SK-N-SH (cell line): ENCODE measurements around the gene ADRM1. TPM values are rescaled to one million over a fixed set of nuclear protein-coding genes. Genes with fewer than 3 reads are reported as not detected.

Source experiments
- CTCF ChIA-PET: fragments of 300-600, 350-600 bp; formaldehyde crosslinking; extraction: SDS; loops from one replicate; lab custom pipeline; 2021; lab: Yijun Ruan, JAX
- POLR2A ChIA-PET: fragments of 350-600 bp; sonication (Branson Sonifier 250); formaldehyde crosslinking; extraction: SDS; loops from one replicate; lab custom pipeline; 2020; ENCODE audit warnings: antibody characterized with exemption, inconsistent platforms; lab: Yijun Ruan, JAX
- DNase-seq: peaks from one replicate; pipeline ENCODE4 v3.0.0; 2012
- H2AFZ ChIP-seq: fragments of 200-600 bp; sonication (generic); 2 replicates; pipeline ENCODE4 v1.8.1; 2016; ENCODE audit warnings: antibody characterized with exemption, mild to moderate bottlenecking, low read depth
- H3F3A ChIP-seq: fragments of 200-600 bp; sonication (generic); replicated peaks from 2 replicates; pipeline ENCODE3; 2016; ENCODE audit warnings: antibody characterized with exemption, mild to moderate bottlenecking; ENCODE audit not compliant: insufficient read depth
- H3K27ac ChIP-seq, 2 experiments: fragments of 200-500 bp in 1 of 2; fragments of 200-600 bp in 1 of 2; sonication (Bioruptor generic) in 1 of 2; sonication (generic), shearing (Covaris generic) in 1 of 2; 2 replicates each; pipeline versions ENCODE4 v1.5.1 to v1.6.1; 2014 to 2016; ENCODE audit warnings: low read depth in 2 of 2, inconsistent platforms in 1 of 2, low read length in 1 of 2, mild to moderate bottlenecking in 1 of 2, mixed read lengths in 1 of 2
- H3K27me3 ChIP-seq: fragments of 200-600 bp; sonication (generic), shearing (Covaris generic); 2 replicates; pipeline ENCODE4 v1.6.1; 2016; ENCODE audit warnings: mixed run types; ENCODE audit not compliant: insufficient read depth
- H3K36me3 ChIP-seq, 2 experiments: fragments of 200-500 bp in 1 of 2; fragments of 200-600 bp in 1 of 2; sonication (Bioruptor generic) in 1 of 2; sonication (generic) in 1 of 2; replicated peaks in 1 of 2; 2 replicates each; pipeline versions ENCODE3 to v1.5.1; 2014 to 2016; ENCODE audit warnings: low read length in 1 of 2, mild to moderate bottlenecking in 1 of 2; ENCODE audit not compliant: insufficient read depth in 2 of 2, control insufficient read depth in 1 of 2
- H3K4me1 ChIP-seq, 2 experiments: fragments of 200-500 bp in 1 of 2; fragments of 200-600 bp in 1 of 2; sonication (Bioruptor generic) in 1 of 2; sonication (generic), shearing (Covaris generic) in 1 of 2; 2 replicates each; pipeline versions ENCODE4 v1.5.1 to v1.6.1; 2014 to 2016; ENCODE audit warnings: low read depth in 1 of 2, low read length in 1 of 2, mixed run types in 1 of 2; ENCODE audit not compliant: insufficient read depth in 2 of 2, control insufficient read depth in 1 of 2
- H3K4me2 ChIP-seq: fragments of 200-600 bp; sonication (generic), shearing (Covaris generic); 2 replicates; pipeline ENCODE4 v1.6.1; 2017; ENCODE audit warnings: mixed run types
- H3K4me3 ChIP-seq, 2 experiments: fragments of 200-500 bp in 1 of 2; fragments of 200-600 bp in 1 of 2; sonication (Bioruptor generic) in 1 of 2; sonication (generic), shearing (Covaris generic) in 1 of 2; 2 replicates each; pipeline versions ENCODE4 v1.5.1 to v1.8.1; 2014 to 2016; ENCODE audit warnings: low read depth in 2 of 2, inconsistent platforms in 1 of 2, low read length in 1 of 2, mild to moderate bottlenecking in 1 of 2, mixed read lengths in 1 of 2, moderate library complexity in 1 of 2
- H3K79me2 ChIP-seq: fragments of 200-600 bp; sonication (generic); 2 replicates; pipeline ENCODE4 v1.8.1; 2017; ENCODE audit warnings: mild to moderate bottlenecking; ENCODE audit not compliant: insufficient read depth
- H3K9ac ChIP-seq: fragments of 200-600 bp; sonication (generic); 2 replicates; pipeline ENCODE4 v1.6.1; 2017; ENCODE audit warnings: mixed run types
- H3K9me2 ChIP-seq: fragments of 200-600 bp; sonication (generic); 2 replicates; pipeline ENCODE4 v1.6.1; 2017; ENCODE audit warnings: mixed run types
- H3K9me3 ChIP-seq: fragments of 200-600 bp; sonication (generic); 2 replicates; pipeline ENCODE4 v1.6.1; 2017; ENCODE audit warnings: mixed run types, mild to moderate bottlenecking, moderate library complexity
- H4K20me1 ChIP-seq: fragments of 200-600 bp; sonication (generic); 2 replicates; pipeline ENCODE4 v1.6.1; 2017; ENCODE audit warnings: mild to moderate bottlenecking, mixed run types; ENCODE audit not compliant: insufficient read depth
- CTCF ChIP-seq: fragments of 200-600 bp; sonication (generic); IDR thresholded peaks from 2 replicates; pipeline ENCODE4 v1.6.1; 2017; ENCODE audit warnings: antibody characterized with exemption, mild to moderate bottlenecking, moderate library complexity
- EP300 ChIP-seq, 2 experiments: IDR thresholded peaks; 2 replicates each; pipeline versions ENCODE4 v1.4.0 to v1.6.1; 2012; ENCODE audit warnings: borderline replicate concordance in 1 of 2, low read depth in 1 of 2, low read length in 1 of 2
- EZH2phosphoT487 ChIP-seq: fragments of 200-600 bp; sonication (generic); IDR thresholded peaks from 2 replicates; pipeline ENCODE4 v1.6.1; 2017; ENCODE audit warnings: low read depth, mixed run types, mild to moderate bottlenecking, antibody characterized with exemption, moderate library complexity, borderline replicate concordance
- FOSL2 ChIP-seq: IDR thresholded peaks from 2 replicates; pipeline ENCODE4 v1.4.0; 2012; ENCODE audit warnings: low read depth, mild to moderate bottlenecking, moderate library complexity, borderline replicate concordance
- FOXM1 ChIP-seq: IDR thresholded peaks from 2 replicates; pipeline ENCODE4 v1.4.0; 2012; ENCODE audit warnings: low read depth, mild to moderate bottlenecking
- GABPA ChIP-seq: IDR thresholded peaks from 2 replicates; pipeline ENCODE4 v1.4.0; 2012; ENCODE audit warnings: low read depth, mild to moderate bottlenecking
- GATA2 ChIP-seq: sonication (generic); formaldehyde crosslinking; IDR thresholded peaks from 2 replicates; pipeline ENCODE4 v1.5.0; 2020; ENCODE audit warnings: mild to moderate bottlenecking, missing genetic modification reagents
- NFIC ChIP-seq: IDR thresholded peaks from 2 replicates; pipeline ENCODE4 v1.4.0; 2012; ENCODE audit warnings: borderline replicate concordance
- PBX3 ChIP-seq: IDR thresholded peaks from 2 replicates; pipeline ENCODE4; 2012
- POLR2AphosphoS5 ChIP-seq: IDR thresholded peaks from 2 replicates; pipeline ENCODE4 v1.6.1; 2012; ENCODE audit warnings: low read depth, low read length
- REST ChIP-seq: IDR thresholded peaks from 2 replicates; pipeline ENCODE4 v1.6.1; 2012; ENCODE audit warnings: mild to moderate bottlenecking, low read depth, low read length, moderate library complexity
- RFX5 ChIP-seq: IDR thresholded peaks from 2 replicates; pipeline ENCODE4 v1.6.1; 2012; ENCODE audit warnings: mild to moderate bottlenecking, improper control_type of control experiment, low read length
- RXRA ChIP-seq: IDR thresholded peaks from 2 replicates; pipeline ENCODE4 v1.4.0; 2012; ENCODE audit warnings: low read depth, mild to moderate bottlenecking, borderline replicate concordance
- SMC3 ChIP-seq: IDR thresholded peaks from 2 replicates; pipeline ENCODE4 v1.6.1; 2012; ENCODE audit warnings: low read depth, low read length, improper control_type of control experiment
- TAF1 ChIP-seq: IDR thresholded peaks from 2 replicates; pipeline ENCODE4 v1.6.1; 2012; ENCODE audit warnings: low read depth, mild to moderate bottlenecking, low read length, moderate library complexity, borderline replicate concordance
- YY1 ChIP-seq: IDR thresholded peaks from 2 replicates; pipeline ENCODE4 v1.4.0; 2012; ENCODE audit warnings: low read depth, mild to moderate bottlenecking
- WGBS: methylation state at CpG from one replicate; pipeline ENCODE4 v1.1.6; 2017; ENCODE audit warnings: low lambda C conversion rate; 5-methylcytosine and 5-hydroxymethylcytosine counted together
- polyA plus RNA-seq, 3 experiments: library from polyadenylated mRNA; depleted of rRNA; stranded (reverse); fragments of >200 nt; gene quantifications; 2 replicates each; pipeline ENCODE4 v1.2.3, GENCODE V29; 2012
- TF ChIP-seq, protein P1 (sequence below): IDR thresholded peaks from 2 replicates; pipeline ENCODE4 v1.4.0; 2012; ENCODE audit warnings: low read depth, borderline replicate concordance
- TF ChIP-seq, protein P2 (sequence below): fragments of 150-350 bp; IDR thresholded peaks from 2 replicates; pipeline ENCODE4 v1.6.1; 2016; ENCODE audit warnings: mild to moderate bottlenecking, low read depth, low read length
- TF ChIP-seq, protein P3 (sequence below): IDR thresholded peaks from 2 replicates; pipeline ENCODE4 v1.4.0; 2012; ENCODE audit warnings: low read depth, borderline replicate concordance

ADRM1 gene
- polyA plus RNA-seq, 1 of the 3 experiments (the other 2 are of a cell fraction) = 142 TPM

DNA sequence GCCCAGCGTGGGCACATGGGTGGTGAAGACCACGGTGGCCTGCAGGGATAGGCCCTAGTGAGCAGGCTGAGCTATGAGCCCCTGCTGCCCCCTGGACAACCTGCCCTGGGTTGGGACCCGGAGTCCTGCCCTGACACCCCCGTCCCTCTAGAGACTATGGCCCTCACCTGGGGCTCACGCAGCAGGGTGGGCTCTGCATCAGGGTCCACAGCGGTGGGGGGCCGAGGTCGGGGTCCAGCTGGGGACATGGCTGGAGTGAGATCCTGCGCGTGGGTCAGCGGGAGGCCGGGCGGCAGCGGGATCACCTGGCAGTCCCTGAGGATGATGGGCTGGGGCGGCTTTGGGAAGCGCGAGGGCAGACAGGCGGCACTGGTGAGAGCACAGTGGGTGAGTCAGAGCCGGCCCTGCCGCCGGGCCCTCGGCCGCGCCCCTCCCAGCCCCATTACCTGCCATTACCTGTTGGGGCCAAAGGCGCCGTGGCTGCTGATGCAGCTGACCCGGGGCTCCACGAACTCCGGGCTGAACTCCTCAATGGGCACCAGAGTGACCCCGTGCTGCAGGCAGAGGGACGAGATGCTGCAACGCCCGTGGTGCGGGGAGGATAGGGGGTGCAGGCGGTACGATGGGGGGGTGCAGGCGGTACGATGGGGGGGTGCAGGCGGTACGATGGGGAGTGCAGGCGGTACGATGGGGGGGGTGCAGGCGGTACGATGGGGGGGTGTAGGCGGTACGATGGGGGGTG is 27.9 kb downstream of the ADRM1 start:
- H3K9me2 ChIP-seq = no peaks in the 10 kb centered on the region
- H3K79me2 ChIP-seq = no peaks in the 10 kb centered on the region
- H3K9me3 ChIP-seq = no peaks in the 10 kb centered on the region
- H3K4me2 ChIP-seq = no peak overlapping the region
- H3K9ac ChIP-seq = no peak overlapping the region
- no peaks in the 10 kb centered on the region for H3K4me1 ChIP-seq
- no peaks in the 10 kb centered on the region for H3K27me3 ChIP-seq
- H3K36me3 ChIP-seq = peaks cover 0 to 73% of the 10 kb centered on the region in 2 experiments
- POLR2A ChIA-PET = no interaction called here
- DNase-seq = no peak
- CTCF ChIA-PET = interaction anchor here (1.5 kb wide), 1 partner anchor 28 kb away, joined by 3 read pairs; the partner anchor contains the start of gene ADRM1
- no peak overlapping the region for H2AFZ ChIP-seq
- TF ChIP-seq SMC3 (no peak), YY1 (no peak), FOSL2 (no peak), RXRA (no peak), FOXM1 (no peak), REST (no peak), POLR2AphosphoS5 (no peak), GABPA (no peak), EZH2phosphoT487 (no peak), TAF1 (no peak), PBX3 (no peak), NFIC (no peak), GATA2 (CRISPR knock-in tag) (no peak), CTCF (no peak), EP300 (IDR thresholded peaks at IDR 0.05; ENCODE audit: borderline replicate concordance in 1 of 2, low read depth in 1 of 2, low read length in 1 of 2) (no peak), RFX5 (no peak)
- TF ChIP-seq, protein P1, sequence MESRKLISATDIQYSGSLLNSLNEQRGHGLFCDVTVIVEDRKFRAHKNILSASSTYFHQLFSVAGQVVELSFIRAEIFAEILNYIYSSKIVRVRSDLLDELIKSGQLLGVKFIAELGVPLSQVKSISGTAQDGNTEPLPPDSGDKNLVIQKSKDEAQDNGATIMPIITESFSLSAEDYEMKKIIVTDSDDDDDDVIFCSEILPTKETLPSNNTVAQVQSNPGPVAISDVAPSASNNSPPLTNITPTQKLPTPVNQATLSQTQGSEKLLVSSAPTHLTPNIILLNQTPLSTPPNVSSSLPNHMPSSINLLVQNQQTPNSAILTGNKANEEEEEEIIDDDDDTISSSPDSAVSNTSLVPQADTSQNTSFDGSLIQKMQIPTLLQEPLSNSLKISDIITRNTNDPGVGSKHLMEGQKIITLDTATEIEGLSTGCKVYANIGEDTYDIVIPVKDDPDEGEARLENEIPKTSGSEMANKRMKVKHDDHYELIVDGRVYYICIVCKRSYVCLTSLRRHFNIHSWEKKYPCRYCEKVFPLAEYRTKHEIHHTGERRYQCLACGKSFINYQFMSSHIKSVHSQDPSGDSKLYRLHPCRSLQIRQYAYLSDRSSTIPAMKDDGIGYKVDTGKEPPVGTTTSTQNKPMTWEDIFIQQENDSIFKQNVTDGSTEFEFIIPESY = no peak
- TF ChIP-seq, protein P2, sequence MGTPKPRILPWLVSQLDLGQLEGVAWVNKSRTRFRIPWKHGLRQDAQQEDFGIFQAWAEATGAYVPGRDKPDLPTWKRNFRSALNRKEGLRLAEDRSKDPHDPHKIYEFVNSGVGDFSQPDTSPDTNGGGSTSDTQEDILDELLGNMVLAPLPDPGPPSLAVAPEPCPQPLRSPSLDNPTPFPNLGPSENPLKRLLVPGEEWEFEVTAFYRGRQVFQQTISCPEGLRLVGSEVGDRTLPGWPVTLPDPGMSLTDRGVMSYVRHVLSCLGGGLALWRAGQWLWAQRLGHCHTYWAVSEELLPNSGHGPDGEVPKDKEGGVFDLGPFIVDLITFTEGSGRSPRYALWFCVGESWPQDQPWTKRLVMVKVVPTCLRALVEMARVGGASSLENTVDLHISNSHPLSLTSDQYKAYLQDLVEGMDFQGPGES = no peak
- TF ChIP-seq, protein P3, sequence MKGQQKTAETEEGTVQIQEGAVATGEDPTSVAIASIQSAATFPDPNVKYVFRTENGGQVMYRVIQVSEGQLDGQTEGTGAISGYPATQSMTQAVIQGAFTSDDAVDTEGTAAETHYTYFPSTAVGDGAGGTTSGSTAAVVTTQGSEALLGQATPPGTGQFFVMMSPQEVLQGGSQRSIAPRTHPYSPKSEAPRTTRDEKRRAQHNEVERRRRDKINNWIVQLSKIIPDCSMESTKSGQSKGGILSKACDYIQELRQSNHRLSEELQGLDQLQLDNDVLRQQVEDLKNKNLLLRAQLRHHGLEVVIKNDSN = no peak
- H4K20me1 ChIP-seq = no peaks in the 10 kb centered on the region
- 91% methylated on average over 41 of the region's 46 CpGs for WGBS
- no peaks in the 10 kb centered on the region for H3F3A ChIP-seq
- no peak overlapping the region for H3K4me3 ChIP-seq
- no peak overlapping the region for H3K27ac ChIP-seq
